Endothelial cell of umbilical vein (primary cell): ENCODE measurements around the gene FAM221B. TPM values are rescaled to one million over a fixed set of nuclear protein-coding genes. Genes with fewer than 3 reads are reported as not detected.

Experiments used
- BruUV-seq: library from RNA; stranded (reverse); fragments of 400-500 nt; replicated peaks from 2 replicates; lab custom pipeline; 2021; lab: Mats Ljungman, UMichigan
- CTCF ChIA-PET: fragments of 300-600, 350-600 bp; sonication (Branson Sonifier 250); formaldehyde crosslinking; loops from one replicate; lab custom pipeline; 2021; ENCODE audit warnings: antibody characterized with exemption, inconsistent platforms; lab: Charles Lee
- POLR2A ChIA-PET: fragments of 300-600, 350-600 bp; sonication (Branson Sonifier 250); formaldehyde crosslinking; loops from one replicate; lab custom pipeline; 2021; ENCODE audit warnings: antibody characterized with exemption, inconsistent platforms; lab: Charles Lee
- DNase-seq: peaks from one replicate; pipeline ENCODE4 v3.0.0-alpha.2; 2011; ENCODE audit warnings: low read depth, low spot score
- FAIRE-seq: peaks from 2 replicates; lab custom pipeline; 2011; peaks lifted over from hg19 to GRCh38; lab: Jason Lieb, UNC
- H2AFZ ChIP-seq: 2 replicates; pipeline ENCODE4 v1.6.0; 2012; ENCODE audit warnings: low read depth, low read length, control low read depth, inconsistent platforms
- H3K27ac ChIP-seq: 2 replicates; pipeline ENCODE4 v1.5.1; 2011; ENCODE audit warnings: low read depth, mild to moderate bottlenecking, control low read depth, low read length, moderate library complexity; ENCODE audit not compliant: insufficient read depth
- H3K27me3 ChIP-seq, 2 experiments: 2 replicates each; pipeline versions ENCODE4 v1.6.0 to v1.6.1; 2011; ENCODE audit warnings: low read length in 2 of 2, mixed read lengths in 1 of 2; ENCODE audit not compliant: control insufficient read depth in 2 of 2, insufficient read depth in 2 of 2
- H3K36me3 ChIP-seq, 2 experiments: 2 replicates in 1 of 2; 3 replicates in 1 of 2; pipeline ENCODE4 v1.5.1; 2011; ENCODE audit warnings: low read length in 2 of 2, mild to moderate bottlenecking in 1 of 2, moderate library complexity in 1 of 2; ENCODE audit not compliant: control insufficient read depth in 2 of 2, insufficient read depth in 2 of 2; ENCODE audit errors: extremely low read depth in 1 of 2
- H3K4me1 ChIP-seq: 3 replicates; pipeline ENCODE4 v1.5.1; 2011; ENCODE audit warnings: mild to moderate bottlenecking, low read length; ENCODE audit not compliant: control insufficient read depth, insufficient read depth; ENCODE audit errors: extremely low read depth
- H3K4me2 ChIP-seq: 2 replicates; pipeline ENCODE4 v1.6.1; 2011; ENCODE audit warnings: low read length, control low read depth, mixed read lengths; ENCODE audit not compliant: insufficient read depth
- H3K4me3 ChIP-seq, 3 experiments: fragments of 200-600 bp in 1 of 3; sonication (generic), shearing (Covaris generic) in 1 of 3; replicated peaks in 1 of 3; 2 replicates each; pipeline ENCODE4 v1.5.1; 2011 to 2016; ENCODE audit warnings: control low read depth in 3 of 3, low read length in 3 of 3, mild to moderate bottlenecking in 2 of 3, inconsistent platforms in 1 of 3, low read depth in 1 of 3, moderate library complexity in 1 of 3; ENCODE audit not compliant: insufficient read depth in 1 of 3
- H3K79me2 ChIP-seq: 2 replicates; pipeline ENCODE4 v1.6.0; 2012; ENCODE audit warnings: low read length, inconsistent platforms; ENCODE audit not compliant: control insufficient read depth, insufficient read depth
- H3K9ac ChIP-seq: replicated peaks from 2 replicates; pipeline ENCODE3; 2011; ENCODE audit warnings: low read length, control low read depth; ENCODE audit not compliant: insufficient read depth; ENCODE audit errors: extremely low read depth
- H3K9me1 ChIP-seq: replicated peaks from 3 replicates; pipeline ENCODE4 v1.6.0; 2011; ENCODE audit warnings: mild to moderate bottlenecking, low read length; ENCODE audit not compliant: control insufficient read depth, insufficient read depth; ENCODE audit errors: extremely low read depth
- H3K9me3 ChIP-seq: replicated peaks from 2 replicates; pipeline ENCODE4 v1.5.1; 2012; ENCODE audit warnings: low read length, inconsistent platforms; ENCODE audit not compliant: control insufficient read depth, insufficient read depth
- H4K20me1 ChIP-seq: replicated peaks from 2 replicates; pipeline ENCODE3; 2011; ENCODE audit warnings: mild to moderate bottlenecking, low read length; ENCODE audit not compliant: control insufficient read depth, insufficient read depth; ENCODE audit errors: extremely low read depth
- CTCF ChIP-seq, 2 donors: IDR thresholded peaks; 1 replicate in 1 of 2; 2 replicates in 1 of 2; pipeline ENCODE4 v1.5.1; 2011; ENCODE audit warnings: low read length in 2 of 2, mild to moderate bottlenecking in 2 of 2, moderate library complexity in 2 of 2, control low read depth in 1 of 2, inconsistent platforms in 1 of 2, low read depth in 1 of 2; ENCODE audit not compliant: insufficient read depth in 1 of 2; ENCODE audit errors: extremely low read depth in 1 of 2
- EZH2 ChIP-seq: IDR thresholded peaks from 2 replicates; pipeline ENCODE4 v1.6.1; 2012; ENCODE audit warnings: borderline replicate concordance, low read depth, mild to moderate bottlenecking, moderate library complexity, low read length, inconsistent platforms; ENCODE audit not compliant: severe bottlenecking
- FOS ChIP-seq: IDR thresholded peaks from 2 replicates; pipeline ENCODE4 v1.6.1; 2011; ENCODE audit warnings: mild to moderate bottlenecking, low read length, moderate library complexity, borderline replicate concordance; ENCODE audit not compliant: insufficient read depth
- GATA2 ChIP-seq: IDR thresholded peaks from 2 replicates; pipeline ENCODE4 v1.7.0; 2011; ENCODE audit warnings: low read depth, mild to moderate bottlenecking, moderate library complexity, mixed read lengths, low read length; ENCODE audit not compliant: insufficient read length, insufficient read depth
- MAX ChIP-seq: IDR thresholded peaks from 2 replicates; pipeline ENCODE4 v1.6.1; 2011; ENCODE audit not compliant: insufficient read depth, insufficient read length
- MYC ChIP-seq: IDR thresholded peaks from one replicate; pipeline ENCODE4 v1.6.1; 2011; ENCODE audit warnings: mild to moderate bottlenecking, low read depth, low read length
- POLR2A ChIP-seq: IDR thresholded peaks from 2 replicates; pipeline ENCODE4 v1.6.1; 2012; ENCODE audit warnings: low read depth, mild to moderate bottlenecking, control low read depth, low read length
- dilution Hi-C: fragments of 300-500 bp; cut with MboI; formaldehyde crosslinking; loops from one replicate; pipeline ENCODE4 v1.15.0; 2019; ENCODE audit warnings: low sequenced_read_pairs; ENCODE audit not compliant: extremely low pct_ligation_motif_present
- intact Hi-C: fragments of 100-400 bp; cut with micrococcal nuclease; formaldehyde crosslinking; loops from one replicate; pipeline ENCODE4 v1.10.0; 2022
- polyA plus RNA-seq, 4 experiments: library from polyadenylated mRNA; depleted of rRNA in 3 of 4; stranded (reverse) in 3 of 4; unstranded in 1 of 4; fragments of >200 nt; gene quantifications; 2 replicates each; pipeline versions ENCODE4 v1.2.1 to v1.2.3, GENCODE V29; 2011 to 2012; ENCODE audit warnings: missing spikeins in 1 of 4
- total RNA-seq: library from RNA; stranded (reverse); gene quantifications from 2 replicates; pipeline ENCODE4 v1.2.3, GENCODE V29; 2021

FAM221B gene
- total and polyA plus RNA-seq, 2 donors (not counting 3 experiments of a cell fraction or from before 2014, with no cell fraction given): not detected

GRCh38 chr9:35781066-35781465 lies 47.5 kb downstream of the FAM221B start:
- H3K9ac ChIP-seq: no peak overlapping the region
- TF ChIP-seq MYC (no peak), POLR2A (no peak), EZH2 (no peak)
- ChIA-PET CTCF (interaction anchor here (2.3 kb wide), 1 partner anchor 9 kb away, joined by 11 read pairs; no protein-coding TSS in a partner anchor), POLR2A (no interaction called here)
- no peak overlapping the region for H3K4me2 ChIP-seq
- FAIRE-seq (no peak), DNase-seq (no peak)
- no peaks in the 10 kb centered on the region for H3K9me1 ChIP-seq
- no peaks in the 10 kb centered on the region for H3K9me3 ChIP-seq
- BruUV-seq: no TSS peak
- no peaks in the 10 kb centered on the region for H3K36me3 ChIP-seq
- no peak overlapping the region for H3K27ac ChIP-seq
- dilution Hi-C loops: no loop called here
- intact Hi-C loops: no loop called here
- no peaks in the 10 kb centered on the region for H4K20me1 ChIP-seq
- H2AFZ ChIP-seq: no peak overlapping the region
- no peaks in the 10 kb centered on the region for H3K79me2 ChIP-seq
- peaks cover 1% of the 10 kb centered on the region for H3K4me1 ChIP-seq
- H3K4me3 ChIP-seq: no peak overlapping the region
- H3K27me3 ChIP-seq: no peaks in the 10 kb centered on the region

DNA sequence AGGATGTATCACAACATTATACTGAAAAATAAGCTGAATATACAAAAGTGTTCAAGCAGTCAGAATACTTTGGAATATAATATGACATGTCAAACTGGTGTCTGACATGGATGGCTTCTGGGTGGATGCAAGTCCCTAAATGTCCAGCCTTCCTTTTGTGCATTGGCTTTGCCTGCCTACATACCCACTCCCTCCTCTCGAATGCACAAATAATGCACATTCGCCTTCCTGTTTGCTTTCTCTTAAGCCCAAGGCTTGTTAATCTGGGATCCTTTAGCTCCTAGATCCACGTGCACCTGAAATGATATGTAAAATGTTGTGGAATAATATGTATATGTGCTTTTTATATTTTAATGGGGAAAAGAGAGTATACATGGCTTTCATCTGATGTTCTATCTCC lies 50.0 kb downstream of the FAM221B start:
- POLR2A ChIA-PET: interaction anchor here (0.5 kb wide), 1 partner anchor 25 kb away, joined by 3 read pairs; no protein-coding TSS in a partner anchor
- Histone ChIP-seq H3K4me1 (peaks cover 14% of the 10 kb centered on the region), H3K79me2 (no peaks in the 10 kb centered on the region), H3K36me3 (no peaks in the 10 kb centered on the region), H3K9ac (no peak overlapping the region), H3K9me1 (no peaks in the 10 kb centered on the region), H3K4me3 (no peak overlapping the region), H4K20me1 (no peaks in the 10 kb centered on the region), H3K27ac (no peak overlapping the region), H2AFZ (no peak overlapping the region), H3K9me3 (no peaks in the 10 kb centered on the region), H3K27me3 (no peaks in the 10 kb centered on the region), H3K4me2 (no peak overlapping the region)
- FAIRE-seq (no peak), DNase-seq (no peak)
- intact Hi-C loops: no loop called here
- BruUV-seq: no TSS peak
- dilution Hi-C loops: no loop called here
- CTCF ChIA-PET: interaction anchor here (1.3 to 2.0 kb wide), 4 partner anchors 10 to 104 kb away, joined by 3 to 6 read pairs (median 6); no protein-coding TSS in a partner anchor
- TF ChIP-seq CTCF (IDR thresholded peaks at IDR 0.05; ENCODE audit: extremely low read depth in 1 of 2, insufficient read depth in 1 of 2, low read depth in 1 of 2, low read length in 2 of 2) (no peak), EZH2 (no peak), MYC (no peak), GATA2 (no peak), FOS (no peak), MAX (no peak)
